ENCODE results near the gene SND1. TPM values are rescaled to one million over a fixed set of nuclear protein-coding genes. Genes with fewer than 3 reads are reported as not detected.

Gene SND1
- total RNA-seq, 5 donors from 2014 or later (not counting 1 experiment from before 2014, with no cell fraction given): 137 to 187 (median 154) TPM

- ChIA-PET POLR2A (no interaction called here), CTCF (no interaction called here)
- Histone ChIP-seq H3K4me1 (ENCODE audit: control insufficient read depth in 1 of 2, extremely low read depth in 1 of 2, insufficient read depth in 2 of 2, low read length in 2 of 2) (peaks cover 26 to 33% of the 10 kb centered on the region in 2 experiments), H3K36me3 (ENCODE audit: control insufficient read depth in 2 of 2, extremely low read depth in 1 of 2, insufficient read depth in 1 of 2, low read length in 1 of 2) (no peaks in the 10 kb centered on the region), H3K9me3 (no peaks in the 10 kb centered on the region), H3K27ac (ENCODE audit: low read length) (no peak overlapping the region), H3K27me3 (replicated peaks in 1 of 2; ENCODE audit: control insufficient read depth in 2 of 2, extremely low read depth in 1 of 2, insufficient read depth in 2 of 2, low read length in 1 of 2) (no peaks in the 10 kb centered on the region), H3K4me3 (ENCODE audit: control insufficient read depth in 1 of 2, extremely low read depth in 1 of 2, low read length in 1 of 2) (no peak overlapping the region)
- Mint-ChIP-seq H3K36me3 (peaks cover 6% of the 10 kb centered on the region), H3K27ac (no peak overlapping the region), H3K9me3 (no peaks in the 10 kb centered on the region), H3K4me3 (no peak overlapping the region), H3K4me1 (peaks cover 64 to 72% (median 66%) of the 10 kb centered on the region in 3 donors), H3K27me3 (no peaks in the 10 kb centered on the region)
- DNase-seq (no peak), ATAC-seq (replicated peaks in 1 of 4) (no peak)
- 83% methylated on average over 2 of the region's 4 CpGs for WGBS (ENCODE audit: insufficient coverage)
Observed at GRCh38 chr7:128054511-128054910, 402.5 kb downstream of the SND1 start.

GRCh38 chr7:128055637-128056036, 403.6 kb downstream of the SND1 start:
- ChIA-PET POLR2A (no interaction called here), CTCF (interaction anchor here in 1 of 2 donors (0.5 kb wide), 1 partner anchor 1896 kb away, joined by 12 read pairs; no protein-coding TSS in a partner anchor)
- H3K4me1 ChIP-seq (ENCODE audit: control insufficient read depth in 1 of 2, extremely low read depth in 1 of 2, insufficient read depth in 2 of 2, low read length in 2 of 2): peaks cover 37 to 44% of the 10 kb centered on the region in 2 experiments
- 94% methylated on average over 3 of the region's 5 CpGs for WGBS (ENCODE audit: insufficient coverage)
- Mint-ChIP-seq H3K27ac (peak overlapping the region in 1 of 2 donors; percentile 19), H3K27me3 (no peaks in the 10 kb centered on the region), H3K9me3 (no peaks in the 10 kb centered on the region), H3K4me3 (no peak overlapping the region), H3K4me1 (peaks cover 73 to 77% (median 75%) of the 10 kb centered on the region in 3 donors), H3K36me3 (peaks cover 3% of the 10 kb centered on the region)
- H3K4me3 ChIP-seq (ENCODE audit: control insufficient read depth in 1 of 2, extremely low read depth in 1 of 2, low read length in 1 of 2): no peak overlapping the region
- no peak overlapping the region for H3K27ac ChIP-seq (ENCODE audit: low read length)
- H3K36me3 ChIP-seq (ENCODE audit: control insufficient read depth in 2 of 2, extremely low read depth in 1 of 2, insufficient read depth in 1 of 2, low read length in 1 of 2): no peaks in the 10 kb centered on the region
- H3K27me3 ChIP-seq (replicated peaks in 1 of 2; ENCODE audit: control insufficient read depth in 2 of 2, extremely low read depth in 1 of 2, insufficient read depth in 2 of 2, low read length in 1 of 2): no peaks in the 10 kb centered on the region
- ATAC-seq (replicated peaks in 1 of 4): no peak
- H3K9me3 ChIP-seq: no peaks in the 10 kb centered on the region
- no peak for DNase-seq

GRCh38 chr7:128056901-128057300, 404.9 kb downstream of the SND1 start:
- Histone ChIP-seq H3K27ac (ENCODE audit: low read length) (no peak overlapping the region), H3K27me3 (replicated peaks in 1 of 2; ENCODE audit: control insufficient read depth in 2 of 2, extremely low read depth in 1 of 2, insufficient read depth in 2 of 2, low read length in 1 of 2) (no peaks in the 10 kb centered on the region), H3K36me3 (ENCODE audit: control insufficient read depth in 2 of 2, extremely low read depth in 1 of 2, insufficient read depth in 1 of 2, low read length in 1 of 2) (no peaks in the 10 kb centered on the region), H3K4me3 (ENCODE audit: control insufficient read depth in 1 of 2, extremely low read depth in 1 of 2, low read length in 1 of 2) (no peak overlapping the region), H3K9me3 (no peaks in the 10 kb centered on the region), H3K4me1 (ENCODE audit: control insufficient read depth in 1 of 2, extremely low read depth in 1 of 2, insufficient read depth in 2 of 2, low read length in 2 of 2) (peaks cover 42 to 56% of the 10 kb centered on the region in 2 experiments)
- H3K4me3 Mint-ChIP-seq: no peak overlapping the region
- 80% methylated on average over 2 of the region's 8 CpGs for WGBS (ENCODE audit: insufficient coverage)
- DNase-seq (no peak), ATAC-seq (replicated peaks in 1 of 4) (no peak)
- ChIA-PET POLR2A (no interaction called here), CTCF (no interaction called here)
- no peaks in the 10 kb centered on the region for H3K27me3 Mint-ChIP-seq
- peaks cover 69 to 71% (median 70%) of the 10 kb centered on the region in 3 donors for H3K4me1 Mint-ChIP-seq
- no peaks in the 10 kb centered on the region for H3K9me3 Mint-ChIP-seq
- no peaks in the 10 kb centered on the region for H3K36me3 Mint-ChIP-seq
- H3K27ac Mint-ChIP-seq: no peak overlapping the region

- Histone ChIP-seq H3K27me3 (replicated peaks in 1 of 2; ENCODE audit: control insufficient read depth in 2 of 2, extremely low read depth in 1 of 2, insufficient read depth in 2 of 2, low read length in 1 of 2) (no peaks in the 10 kb centered on the region), H3K27ac (ENCODE audit: low read length) (no peak overlapping the region), H3K36me3 (ENCODE audit: control insufficient read depth in 2 of 2, extremely low read depth in 1 of 2, insufficient read depth in 1 of 2, low read length in 1 of 2) (no peaks in the 10 kb centered on the region), H3K4me1 (ENCODE audit: control insufficient read depth in 1 of 2, extremely low read depth in 1 of 2, insufficient read depth in 2 of 2, low read length in 2 of 2) (peaks cover 42 to 50% of the 10 kb centered on the region in 2 experiments), H3K9me3 (no peaks in the 10 kb centered on the region), H3K4me3 (ENCODE audit: control insufficient read depth in 1 of 2, extremely low read depth in 1 of 2, low read length in 1 of 2) (no peak overlapping the region)
- peak overlapping the region in 1 of 3 donors; percentile 67 for H3K4me3 Mint-ChIP-seq
- ChIA-PET CTCF (interaction anchor here in 1 of 2 donors (0.6 kb wide), 1 partner anchor 34 kb away, joined by 3 read pairs; no protein-coding TSS in a partner anchor), POLR2A (no interaction called here)
- no peak for ATAC-seq (replicated peaks in 1 of 4)
- H3K36me3 Mint-ChIP-seq: peaks cover 2% of the 10 kb centered on the region
- peak overlapping the region; percentile 1 to 20 for H3K27ac Mint-ChIP-seq
- DNase-seq: no peak
- no peaks in the 10 kb centered on the region for H3K9me3 Mint-ChIP-seq
- H3K4me1 Mint-ChIP-seq: peaks cover 59 to 62% (median 61%) of the 10 kb centered on the region in 3 donors
- WGBS (ENCODE audit: insufficient coverage): no CpG with 5 or more reads among the region's 1 CpG
- H3K27me3 Mint-ChIP-seq: no peaks in the 10 kb centered on the region
Observed at GRCh38 chr7:128057909-128058308, 405.9 kb downstream of the SND1 start.

GRCh38 chr7:128059143-128059988, 407.4 kb downstream of the SND1 start:
- Histone ChIP-seq H3K4me1 (ENCODE audit: control insufficient read depth in 1 of 2, extremely low read depth in 1 of 2, insufficient read depth in 2 of 2, low read length in 2 of 2) (peaks cover 42 to 46% of the 10 kb centered on the region in 2 experiments), H3K36me3 (ENCODE audit: control insufficient read depth in 2 of 2, extremely low read depth in 1 of 2, insufficient read depth in 1 of 2, low read length in 1 of 2) (no peaks in the 10 kb centered on the region), H3K4me3 (ENCODE audit: control insufficient read depth in 1 of 2, extremely low read depth in 1 of 2, low read length in 1 of 2) (peak overlapping the region in 1 of 2 donors; percentile 25), H3K27me3 (replicated peaks in 1 of 2; ENCODE audit: control insufficient read depth in 2 of 2, extremely low read depth in 1 of 2, insufficient read depth in 2 of 2, low read length in 1 of 2) (no peaks in the 10 kb centered on the region), H3K9me3 (no peaks in the 10 kb centered on the region), H3K27ac (ENCODE audit: low read length) (no peak overlapping the region)
- H3K27ac Mint-ChIP-seq: peak overlapping the region; percentile 17 to 90
- 54% methylated on average over 5 of the region's 7 CpGs for WGBS (ENCODE audit: insufficient coverage)
- no peaks in the 10 kb centered on the region for H3K27me3 Mint-ChIP-seq
- peaks cover 55 to 60% (median 57%) of the 10 kb centered on the region in 3 donors for H3K4me1 Mint-ChIP-seq
- H3K4me3 Mint-ChIP-seq: peak overlapping the region in 1 of 3 donors; percentile 67
- DNase-seq: peak in 14 of 35 experiments; percentile 1 to 62 (median 14)
- peaks cover 12% of the 10 kb centered on the region for H3K36me3 Mint-ChIP-seq
- ATAC-seq (replicated peaks in 1 of 4): peak; percentile 87 to 94 (median 92)
- ChIA-PET POLR2A (no interaction called here), CTCF (no interaction called here)
- H3K9me3 Mint-ChIP-seq: no peaks in the 10 kb centered on the region

GRCh38 chr7:128060018-128060417, 408.0 kb downstream of the SND1 start:
- H3K4me1 ChIP-seq (ENCODE audit: control insufficient read depth in 1 of 2, extremely low read depth in 1 of 2, insufficient read depth in 2 of 2, low read length in 2 of 2): peaks cover 42 to 46% of the 10 kb centered on the region in 2 experiments
- DNase-seq: no peak
- Mint-ChIP-seq H3K4me3 (peak overlapping the region in 1 of 3 donors; percentile 67), H3K9me3 (no peaks in the 10 kb centered on the region), H3K4me1 (peaks cover 50 to 56% (median 55%) of the 10 kb centered on the region in 3 donors), H3K27ac (peak overlapping the region; percentile 17 to 90), H3K27me3 (no peaks in the 10 kb centered on the region), H3K36me3 (peaks cover 17% of the 10 kb centered on the region)
- POLR2A ChIA-PET: no interaction called here
- ATAC-seq (replicated peaks in 1 of 4): no peak
- H3K27ac ChIP-seq (ENCODE audit: low read length): no peak overlapping the region
- CTCF ChIA-PET: no interaction called here
- no peaks in the 10 kb centered on the region for H3K36me3 ChIP-seq (ENCODE audit: control insufficient read depth in 2 of 2, extremely low read depth in 1 of 2, insufficient read depth in 1 of 2, low read length in 1 of 2)
- no peaks in the 10 kb centered on the region for H3K9me3 ChIP-seq
- 86% methylated on average over 1 of the region's 3 CpGs for WGBS (ENCODE audit: insufficient coverage)
- no peak overlapping the region for H3K4me3 ChIP-seq (ENCODE audit: control insufficient read depth in 1 of 2, extremely low read depth in 1 of 2, low read length in 1 of 2)
- no peaks in the 10 kb centered on the region for H3K27me3 ChIP-seq (replicated peaks in 1 of 2; ENCODE audit: control insufficient read depth in 2 of 2, extremely low read depth in 1 of 2, insufficient read depth in 2 of 2, low read length in 1 of 2)

Measured in T-cell (primary cell).